GM21737 (cell line): Measurements from ENCODE around the gene FITM1.
A peak's percentile ranks its signal among the peaks of the same experiment; 100 is the strongest.

Experiments
- ATAC-seq: cut with Tn5 transposase; IDR thresholded peaks from one replicate; pipeline ENCODE4 v1.9.1; 2021; ENCODE audit warnings: mild to moderate bottlenecking, moderate library complexity; ENCODE audit not compliant: unreplicated experiment

FITM1 gene, protein sequence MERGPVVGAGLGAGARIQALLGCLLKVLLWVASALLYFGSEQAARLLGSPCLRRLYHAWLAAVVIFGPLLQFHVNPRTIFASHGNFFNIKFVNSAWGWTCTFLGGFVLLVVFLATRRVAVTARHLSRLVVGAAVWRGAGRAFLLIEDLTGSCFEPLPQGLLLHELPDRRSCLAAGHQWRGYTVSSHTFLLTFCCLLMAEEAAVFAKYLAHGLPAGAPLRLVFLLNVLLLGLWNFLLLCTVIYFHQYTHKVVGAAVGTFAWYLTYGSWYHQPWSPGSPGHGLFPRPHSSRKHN

DNA sequence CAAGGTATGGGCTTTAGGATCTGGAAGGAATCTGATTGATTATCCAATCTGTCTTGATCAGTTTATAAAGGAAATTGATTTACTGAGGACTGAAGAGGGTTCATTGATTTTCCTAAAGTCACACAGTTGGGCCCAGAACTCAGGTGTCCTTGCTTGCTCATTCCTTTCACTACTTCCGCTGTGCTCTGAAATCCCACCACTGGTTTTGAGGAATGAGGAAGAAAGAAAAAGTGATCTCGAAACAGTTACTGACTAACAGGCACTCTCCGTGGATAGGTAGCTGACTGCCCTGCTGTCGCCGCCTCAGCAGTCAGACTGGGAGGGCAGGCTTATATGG lies at the start of gene FITM1:
FITM1 (plus strand) TSS at position 280 of the 337 bp plus-strand sequence. CDS start 905 bp downstream, outside the sequence.
- ATAC-seq: no peak

DNA sequence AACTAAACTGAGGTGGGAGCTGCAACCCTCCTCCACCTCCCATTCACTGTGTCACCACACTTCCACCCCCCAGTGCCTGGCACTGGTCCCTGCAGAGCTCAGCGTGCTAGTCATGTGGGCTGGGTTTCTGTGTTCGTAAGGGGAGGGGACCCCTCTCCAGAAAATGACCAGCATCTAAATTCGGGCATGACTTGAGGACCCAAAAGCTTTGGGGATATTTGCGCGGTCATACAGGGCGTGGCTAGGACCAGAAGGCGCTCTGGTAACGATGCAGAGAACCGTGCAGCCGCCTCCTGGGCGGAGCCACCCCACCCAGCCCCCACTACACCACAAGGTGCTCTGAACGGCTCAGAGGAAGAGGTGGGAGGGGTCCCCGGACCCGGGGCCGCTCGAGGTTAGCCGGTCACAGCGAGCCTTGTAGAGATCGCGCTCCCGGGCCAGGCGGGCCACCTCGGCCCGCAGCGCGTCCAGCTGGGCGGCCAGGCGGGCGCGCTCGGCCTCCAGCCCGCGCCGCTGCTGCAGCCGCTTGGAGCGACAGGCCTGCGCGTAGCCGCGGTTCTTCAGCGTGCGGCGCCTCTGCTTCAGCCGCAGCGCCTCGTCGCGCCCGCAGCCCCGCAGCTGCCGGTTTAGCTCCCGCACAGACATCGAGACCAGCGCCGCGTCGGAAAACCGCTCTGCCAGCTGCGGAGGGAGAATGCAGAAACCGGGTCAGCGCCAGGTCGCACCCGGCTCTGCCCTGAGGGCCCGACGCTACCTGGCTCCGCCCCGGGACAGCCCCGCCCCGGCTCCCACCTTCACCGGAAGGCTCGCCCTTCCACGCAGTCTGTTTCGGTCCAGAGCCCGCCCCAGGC lies 49.3 kb upstream of the FITM1 start:
- ATAC-seq: peak; percentile 85

DNA sequence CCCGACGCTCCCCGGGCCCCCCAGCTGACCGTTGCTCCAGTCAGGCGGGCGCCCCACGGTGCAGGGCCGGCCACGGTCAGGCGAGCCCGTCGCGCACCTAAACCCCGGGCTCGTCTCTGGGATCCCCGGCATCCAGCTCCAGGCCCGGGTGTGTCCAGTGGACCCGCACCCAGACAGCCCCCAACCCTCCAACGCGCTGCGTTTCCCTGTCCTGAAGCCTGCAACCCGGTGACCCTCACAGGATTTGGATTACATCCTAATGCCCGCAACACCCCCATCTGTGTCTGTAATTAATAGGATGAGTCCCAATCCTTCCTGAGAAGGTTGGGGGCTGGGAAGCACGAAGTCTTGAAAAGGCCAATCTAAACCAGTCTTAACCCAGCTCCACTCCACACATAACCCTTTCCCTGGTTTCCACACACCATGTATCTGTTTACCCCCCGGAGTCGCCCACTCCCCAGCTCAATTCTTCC lies 48.7 kb upstream of the FITM1 start:
- ATAC-seq: no peak

DNA sequence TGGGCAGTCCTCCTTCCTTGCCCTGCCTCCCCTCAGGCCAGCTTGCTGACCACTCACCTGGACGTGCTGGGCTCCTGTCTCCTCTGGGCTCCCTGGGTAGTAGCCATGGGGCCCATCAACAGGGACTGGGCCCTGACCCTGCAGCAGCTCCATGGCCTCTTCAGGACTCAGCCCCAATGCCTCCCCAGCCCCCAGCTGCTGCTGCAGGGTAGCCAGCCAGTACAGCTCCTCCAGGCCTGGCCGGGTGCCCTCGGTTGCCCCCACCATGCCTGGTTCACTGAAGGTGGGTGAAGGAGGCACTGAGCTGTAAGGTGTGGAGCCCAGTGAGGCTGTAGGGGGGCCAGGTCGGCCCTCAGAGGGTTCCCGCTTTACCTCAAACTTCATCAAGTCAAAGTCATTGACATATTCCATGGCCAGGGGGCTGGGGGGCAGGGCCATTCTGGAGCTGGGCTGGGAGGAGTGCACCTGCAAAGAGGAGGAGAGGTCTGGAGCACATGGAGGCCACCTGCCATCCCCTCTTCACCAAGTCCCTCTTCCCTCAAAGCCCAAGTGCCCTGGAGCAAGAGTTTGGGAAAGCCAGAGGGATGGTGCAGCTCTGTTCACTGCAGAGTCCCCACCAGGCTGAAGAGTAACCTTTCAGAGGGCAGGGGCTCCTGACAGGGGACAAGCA lies 47.9 kb upstream of the FITM1 start:
- no peak for ATAC-seq

DNA sequence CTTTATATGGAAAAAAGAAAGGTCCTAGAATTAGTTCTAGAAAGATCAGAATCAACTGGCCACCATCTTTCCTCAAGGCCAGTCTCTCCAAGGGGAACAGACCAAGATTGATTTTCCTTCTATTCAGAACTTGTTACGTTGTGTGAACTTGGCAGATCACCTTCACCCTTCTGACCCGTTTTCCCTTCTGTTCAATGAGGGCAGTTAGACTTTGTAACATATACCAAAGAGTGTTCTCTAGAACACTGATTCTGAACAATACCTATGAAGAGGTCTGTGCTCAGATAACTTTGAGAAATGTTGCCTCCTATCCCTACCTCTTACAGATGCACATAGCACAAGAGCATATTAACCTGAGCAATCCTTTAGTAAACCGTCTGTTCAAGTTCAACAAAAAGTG lies 47.0 kb upstream of the FITM1 start:
- ATAC-seq: no peak

DNA sequence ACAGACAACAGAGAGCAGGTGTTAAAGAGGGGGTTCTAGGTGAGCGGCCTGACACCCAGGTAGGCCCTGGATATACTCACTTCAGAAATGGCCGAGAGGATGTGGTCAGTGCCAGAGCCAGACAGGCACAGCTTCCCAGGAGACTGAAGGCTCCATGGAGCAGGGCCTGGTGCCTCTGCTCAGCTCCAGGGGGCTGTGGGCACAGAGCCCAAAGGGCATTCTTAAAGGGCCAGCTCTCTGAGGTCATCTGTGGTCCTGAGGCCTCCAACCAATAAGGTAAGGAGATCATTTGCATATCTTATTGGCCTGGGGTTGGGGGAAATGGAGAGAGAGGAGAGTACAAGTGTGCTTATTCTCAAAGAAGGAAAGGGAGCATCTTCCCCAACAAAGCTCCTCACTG lies 46.0 kb upstream of the FITM1 start:
- no peak for ATAC-seq

DNA sequence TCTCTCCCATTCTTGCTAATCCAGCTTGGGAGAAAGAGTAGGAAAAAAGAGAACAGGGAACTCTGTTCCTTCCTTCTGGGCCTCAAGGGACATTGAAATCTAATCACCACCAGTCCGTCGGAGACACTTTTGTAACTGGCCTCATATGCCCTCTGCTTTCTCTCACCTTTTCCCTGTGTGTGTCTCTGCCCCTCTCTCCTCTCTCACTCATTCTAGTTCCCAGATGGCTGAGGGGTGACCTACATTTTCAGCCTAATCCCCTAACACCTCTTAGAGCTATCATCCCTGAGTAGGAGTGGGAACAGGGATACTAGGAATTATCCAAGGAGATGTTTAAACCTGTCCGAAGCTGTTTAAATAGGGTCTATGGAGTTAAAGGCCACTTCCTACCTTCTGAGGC lies 45.2 kb upstream of the FITM1 start:
- ATAC-seq: no peak

DNA sequence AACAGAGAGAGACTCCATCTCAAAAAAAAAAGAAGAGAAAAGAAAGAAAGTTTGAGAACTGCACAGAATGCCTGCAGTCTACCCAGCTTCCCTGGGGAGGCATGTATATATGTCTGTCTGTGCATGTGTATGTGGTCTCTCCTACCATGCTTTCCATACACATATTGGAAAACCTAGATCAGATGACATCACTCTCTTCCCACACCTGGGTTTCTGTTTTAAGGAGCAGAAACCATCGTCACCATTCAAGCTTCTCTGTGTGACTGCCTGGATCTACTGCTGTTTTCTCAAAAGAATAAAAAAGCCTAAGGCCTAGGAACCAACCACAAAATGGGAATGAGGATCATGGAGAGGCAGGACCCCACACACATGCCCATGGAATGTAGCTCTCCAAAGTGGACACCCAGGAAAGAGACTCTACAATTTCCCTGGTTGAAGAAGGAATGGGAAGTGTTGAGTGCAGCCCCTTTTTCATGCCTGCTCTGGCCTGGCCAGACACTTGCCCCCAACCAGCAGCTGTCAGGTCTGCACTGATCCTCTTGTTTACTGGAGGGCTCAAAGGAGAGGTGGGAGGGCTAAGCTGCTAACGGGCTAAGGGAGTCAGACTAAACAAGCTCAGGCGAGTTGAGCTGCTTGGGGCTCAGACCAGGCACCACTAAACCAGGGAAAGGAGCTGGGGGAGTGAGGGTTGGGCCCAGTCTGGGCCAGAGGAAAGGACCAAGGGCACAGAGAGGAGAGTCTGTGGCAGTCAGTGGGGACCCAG lies 44.1 kb upstream of the FITM1 start:
- ATAC-seq: no peak

DNA sequence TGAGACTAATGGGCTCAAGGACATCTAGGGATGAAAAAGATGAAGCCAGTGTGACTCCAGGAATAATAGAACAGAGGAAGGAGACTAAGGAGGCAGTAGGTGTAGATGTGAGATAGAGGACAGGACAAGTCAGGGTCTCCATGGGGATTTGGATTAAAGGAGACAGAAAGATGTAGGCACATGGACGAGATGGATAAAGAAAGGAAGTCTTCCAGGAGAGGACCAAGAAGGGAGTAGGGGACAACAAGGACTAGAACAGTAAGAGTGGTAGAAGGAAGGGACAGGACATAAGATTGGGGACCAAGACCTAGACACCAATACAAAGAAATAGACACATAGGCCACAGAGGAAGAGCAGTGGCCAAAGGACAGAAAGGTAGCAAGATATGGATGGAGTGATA lies 43.5 kb upstream of the FITM1 start:
- ATAC-seq: no peak

DNA sequence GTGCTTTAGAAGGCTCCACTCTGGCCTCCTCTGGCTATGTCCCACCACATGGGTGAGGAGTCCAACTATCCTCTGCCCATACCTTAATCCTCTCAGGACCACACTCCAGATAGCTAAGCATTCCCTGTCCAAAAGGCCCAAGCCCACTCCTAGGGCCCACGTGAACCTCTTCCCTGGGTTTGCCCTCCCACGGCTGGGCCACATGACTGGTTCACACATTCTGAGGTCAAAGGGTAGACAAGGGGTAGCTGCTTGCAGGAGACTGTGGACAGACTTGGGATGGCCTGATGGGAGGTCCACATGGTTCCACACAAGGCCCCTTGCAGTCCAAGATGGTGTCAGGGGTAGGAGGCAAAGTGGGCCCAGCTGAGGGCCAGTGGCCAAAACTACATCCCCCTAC lies 42.4 kb upstream of the FITM1 start:
- ATAC-seq: no peak

DNA sequence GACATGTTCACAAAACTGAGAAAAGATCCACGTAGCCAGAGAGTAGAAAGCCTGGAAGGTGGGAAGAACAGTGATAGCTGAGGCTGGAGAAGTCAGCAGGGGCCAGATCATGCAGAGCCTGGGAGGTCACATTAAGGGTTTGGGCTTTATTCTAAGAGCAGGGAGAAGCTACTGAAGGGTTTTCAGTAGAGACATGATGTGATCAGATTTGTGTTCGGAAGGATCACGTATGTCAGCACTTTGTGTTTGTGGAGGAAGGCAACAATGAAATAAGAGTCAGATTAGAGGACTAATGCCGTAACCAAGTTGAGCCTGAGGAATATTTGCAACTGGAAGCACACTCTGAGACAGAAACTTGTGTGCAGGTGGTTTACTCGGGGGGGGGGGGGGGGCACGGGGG lies 40.6 kb upstream of the FITM1 start:
- no peak for ATAC-seq

DNA sequence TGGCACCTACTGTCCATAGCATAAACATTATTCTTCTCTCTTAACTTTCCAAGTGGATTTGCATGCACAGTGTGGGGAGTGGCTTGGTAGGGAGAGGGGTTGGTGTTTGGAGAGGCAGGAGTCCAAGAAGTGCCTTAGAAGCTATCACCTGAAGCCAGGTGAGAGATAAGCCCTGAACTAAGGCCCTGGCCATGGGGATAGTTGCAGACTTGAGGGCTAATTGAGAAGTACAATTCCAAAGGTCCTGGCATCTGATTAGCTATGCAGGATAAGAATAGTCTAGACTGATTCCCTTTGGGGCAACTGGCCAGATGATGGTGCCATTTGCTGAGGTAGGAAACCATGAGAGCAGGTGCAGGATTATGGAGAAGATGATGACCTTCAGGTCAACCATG lies 38.4 kb upstream of the FITM1 start:
- no peak for ATAC-seq

DNA sequence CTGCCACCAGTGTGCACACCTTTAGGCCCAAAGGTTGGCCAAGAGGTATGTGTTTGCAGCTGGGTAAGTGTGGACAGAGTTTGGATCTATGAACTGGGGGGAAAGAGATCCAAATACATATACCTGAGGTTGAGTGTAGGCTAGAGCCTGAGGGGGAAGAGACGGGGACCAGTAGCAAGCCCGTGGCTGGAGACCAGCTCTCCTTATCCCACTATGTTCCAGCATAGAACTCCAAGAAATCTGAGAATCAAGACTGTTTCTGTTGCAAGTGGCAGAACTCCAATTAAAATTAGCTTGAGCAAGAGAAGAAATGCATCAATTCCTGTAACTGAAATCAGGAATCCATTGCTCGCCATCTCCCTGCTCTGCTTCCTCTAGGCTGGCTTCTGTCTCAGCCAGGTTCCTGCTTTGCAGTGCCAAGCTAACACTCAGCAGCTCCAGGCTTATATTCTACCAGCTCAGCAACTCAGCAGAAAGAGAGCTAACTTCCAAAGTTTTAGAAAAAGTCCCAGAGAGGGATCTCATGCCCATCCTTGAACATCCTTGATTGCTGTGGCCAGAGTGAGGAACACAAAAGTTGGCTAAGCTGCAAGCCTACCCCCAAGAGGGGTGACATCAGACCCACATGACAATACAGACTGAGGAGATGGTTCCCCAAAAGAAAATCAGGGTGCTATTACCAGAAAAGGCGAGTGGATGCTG lies 37.8 kb upstream of the FITM1 start:
- ATAC-seq: no peak

DNA sequence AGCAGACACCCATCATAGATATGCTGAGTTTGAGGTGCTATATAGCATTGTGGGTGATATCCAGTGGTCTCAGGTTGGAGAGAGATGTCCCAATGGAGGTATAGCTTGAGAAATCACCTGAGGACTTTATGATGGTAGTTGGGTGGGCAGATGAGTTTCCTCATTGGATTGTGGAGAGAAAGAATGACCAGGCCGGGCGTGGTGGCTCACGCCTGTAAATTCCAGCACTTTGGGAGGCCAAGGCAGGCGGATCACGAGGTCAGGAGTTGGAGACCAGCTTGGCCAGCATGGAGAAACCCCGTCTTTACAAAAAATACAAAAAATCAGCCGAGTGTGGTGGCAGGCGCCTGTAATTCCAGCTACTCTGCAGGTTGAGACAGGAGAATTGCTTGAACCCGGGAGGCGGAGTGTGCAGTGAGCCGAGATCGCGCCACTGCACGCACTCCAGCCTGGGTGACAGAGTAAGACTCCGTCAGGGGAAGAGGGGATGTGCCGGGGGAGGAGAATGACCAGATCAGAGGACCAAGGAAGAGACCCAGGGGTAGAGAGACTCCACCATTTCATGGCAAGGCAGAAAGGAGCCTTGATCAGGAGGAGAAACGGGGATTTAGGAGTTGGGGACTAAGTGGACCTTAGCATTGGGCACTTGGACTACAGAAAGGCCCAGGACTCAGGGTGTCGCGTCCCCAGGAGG lies 37.1 kb upstream of the FITM1 start:
- no peak for ATAC-seq

DNA sequence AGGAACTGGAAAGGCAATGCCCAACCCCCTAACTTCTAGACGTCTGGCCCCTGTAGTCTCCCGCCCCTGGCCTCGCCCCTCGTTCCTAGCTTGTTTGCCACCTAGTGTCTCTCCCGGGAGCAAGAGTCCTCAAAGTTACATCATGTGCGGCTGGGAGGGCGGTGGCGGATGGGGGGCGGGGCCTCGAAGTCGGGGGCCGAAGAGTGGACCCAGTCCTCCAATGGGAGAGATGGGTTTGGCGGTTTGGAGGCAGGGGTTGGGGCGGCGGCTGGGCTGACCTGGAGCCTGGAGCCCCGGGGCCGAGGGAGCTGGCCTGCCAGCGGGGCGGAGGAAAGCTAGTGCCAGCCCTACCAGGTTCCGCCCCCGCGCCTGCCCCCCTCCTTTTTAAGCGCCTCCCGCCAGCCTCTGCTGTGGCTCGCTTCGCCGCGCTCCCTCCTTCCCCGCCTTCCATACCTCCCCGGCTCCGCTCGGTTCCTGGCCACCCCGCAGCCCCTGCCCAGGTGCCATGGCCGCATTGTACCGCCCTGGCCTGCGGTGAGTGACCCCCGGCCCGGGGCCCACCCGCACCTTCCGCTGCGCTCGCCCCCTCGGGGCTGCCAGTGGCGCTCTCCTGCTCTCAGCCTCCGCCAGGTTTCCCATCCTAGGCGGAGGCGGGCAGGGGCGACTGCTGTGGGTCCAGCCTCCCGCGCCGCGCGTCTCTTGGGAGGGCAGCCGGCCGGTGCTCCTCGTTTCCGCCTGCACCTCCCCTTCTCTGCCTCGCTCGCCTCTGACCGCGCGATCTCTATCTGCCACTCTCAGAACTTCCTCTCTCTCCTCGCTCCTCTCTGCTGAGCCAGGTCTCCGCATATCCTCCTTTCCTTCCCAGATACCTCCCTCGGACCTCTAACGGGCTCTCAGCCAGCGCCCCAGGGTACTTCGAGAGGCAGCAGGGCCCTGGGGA lies 36.3 kb upstream of the FITM1 start, which contains the start of gene PCK2:
PCK2 (plus strand) TSS at position 411 of the 940 bp plus-strand sequence; CDS start at position 506, 95 bp downstream.
- ATAC-seq: peak; percentile 50

DNA sequence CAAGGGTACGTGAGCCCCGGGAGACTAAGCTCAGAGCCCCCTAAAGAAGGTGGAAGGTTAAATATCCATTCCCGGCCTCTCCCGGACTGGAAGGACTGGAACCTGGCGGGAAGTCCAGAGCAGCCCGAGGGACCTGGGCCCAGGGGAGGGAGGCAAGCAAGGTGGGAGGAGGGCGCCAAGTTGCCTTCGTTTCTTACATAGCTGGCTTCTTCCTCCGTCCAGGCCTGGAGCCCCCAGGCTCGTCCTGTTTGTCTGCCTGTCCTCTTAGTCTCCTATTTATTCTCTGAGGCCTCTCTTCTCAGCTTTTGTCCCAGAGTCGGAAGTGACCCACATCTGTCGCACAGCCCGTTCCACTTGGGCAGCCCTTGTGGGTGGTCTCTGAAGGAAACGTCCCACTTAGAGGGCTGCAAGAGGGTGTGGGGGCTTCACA lies 35.6 kb upstream of the FITM1 start:
- ATAC-seq: no peak

DNA sequence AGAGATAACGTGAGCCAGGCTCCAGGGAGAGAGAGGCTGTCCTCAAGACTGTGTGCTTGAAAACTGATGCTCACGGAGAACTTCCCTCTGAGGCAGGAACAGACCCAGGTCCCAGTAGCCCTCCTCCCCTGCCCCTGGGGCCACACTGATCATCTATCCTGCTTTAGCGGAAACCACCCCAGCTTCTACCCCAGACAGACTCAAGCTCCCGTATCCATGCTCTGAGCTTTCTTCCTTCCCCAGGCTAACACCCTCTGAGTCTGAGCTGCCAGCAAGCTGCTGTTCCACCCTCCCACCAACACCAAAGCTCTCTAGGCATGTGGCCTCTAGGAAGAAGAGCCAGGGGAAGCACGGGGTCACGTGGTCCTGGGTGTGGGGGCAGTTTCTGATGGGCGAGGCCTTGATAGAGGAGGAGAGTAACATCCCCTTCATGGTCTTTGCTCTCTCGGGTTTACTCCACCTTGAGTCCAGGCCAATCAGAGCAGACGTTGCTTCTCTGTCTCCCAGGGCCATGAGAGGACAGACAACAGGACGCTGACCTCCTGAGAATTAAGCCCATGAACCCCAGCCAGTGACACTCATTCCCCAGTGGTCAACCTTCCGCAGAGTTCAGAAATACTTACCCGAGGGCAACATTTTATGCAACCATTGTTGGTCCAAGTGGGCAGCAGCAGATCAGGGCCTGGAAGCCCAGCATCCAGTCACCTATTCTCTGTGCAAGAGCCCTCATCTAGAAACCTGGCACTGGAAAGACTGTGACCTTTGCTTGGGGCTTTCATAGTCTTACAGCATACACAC lies 35.0 kb upstream of the FITM1 start:
- ATAC-seq: peak; percentile 64
